Epithelial cell of esophagus (primary cell): Measurements from ENCODE around the gene MEIS3.
"Not testable (repeated sequence)": the region's sequence is repeated elsewhere in the genome, so short reads cannot be mapped to it uniquely, and the experiment has no call there.

Source experiments
- DNase-seq: peaks from one replicate; pipeline ENCODE4 v3.0.0; 2010; ENCODE audit warnings: low read depth
- H3K4me3 ChIP-seq: 2 replicates; pipeline ENCODE4 v1.5.1; 2011; ENCODE audit warnings: mild to moderate bottlenecking, low read length, control low read depth
- TF ChIP-seq, protein P1 (sequence below): IDR thresholded peaks from 2 replicates; pipeline ENCODE4 v1.5.1; 2011; ENCODE audit warnings: low read depth, mild to moderate bottlenecking, low read length, control low read depth, inconsistent platforms; ENCODE audit not compliant: insufficient read depth; ENCODE audit errors: missing control alignments

MEIS3 gene

GRCh38 chr19:47375694-47376588 is 43.4 kb downstream of the MEIS3 start:
- TF ChIP-seq, protein P1, sequence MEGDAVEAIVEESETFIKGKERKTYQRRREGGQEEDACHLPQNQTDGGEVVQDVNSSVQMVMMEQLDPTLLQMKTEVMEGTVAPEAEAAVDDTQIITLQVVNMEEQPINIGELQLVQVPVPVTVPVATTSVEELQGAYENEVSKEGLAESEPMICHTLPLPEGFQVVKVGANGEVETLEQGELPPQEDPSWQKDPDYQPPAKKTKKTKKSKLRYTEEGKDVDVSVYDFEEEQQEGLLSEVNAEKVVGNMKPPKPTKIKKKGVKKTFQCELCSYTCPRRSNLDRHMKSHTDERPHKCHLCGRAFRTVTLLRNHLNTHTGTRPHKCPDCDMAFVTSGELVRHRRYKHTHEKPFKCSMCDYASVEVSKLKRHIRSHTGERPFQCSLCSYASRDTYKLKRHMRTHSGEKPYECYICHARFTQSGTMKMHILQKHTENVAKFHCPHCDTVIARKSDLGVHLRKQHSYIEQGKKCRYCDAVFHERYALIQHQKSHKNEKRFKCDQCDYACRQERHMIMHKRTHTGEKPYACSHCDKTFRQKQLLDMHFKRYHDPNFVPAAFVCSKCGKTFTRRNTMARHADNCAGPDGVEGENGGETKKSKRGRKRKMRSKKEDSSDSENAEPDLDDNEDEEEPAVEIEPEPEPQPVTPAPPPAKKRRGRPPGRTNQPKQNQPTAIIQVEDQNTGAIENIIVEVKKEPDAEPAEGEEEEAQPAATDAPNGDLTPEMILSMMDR, result no peak
- no peak overlapping the region for H3K4me3 ChIP-seq
- DNase-seq, result no peak

DNA sequence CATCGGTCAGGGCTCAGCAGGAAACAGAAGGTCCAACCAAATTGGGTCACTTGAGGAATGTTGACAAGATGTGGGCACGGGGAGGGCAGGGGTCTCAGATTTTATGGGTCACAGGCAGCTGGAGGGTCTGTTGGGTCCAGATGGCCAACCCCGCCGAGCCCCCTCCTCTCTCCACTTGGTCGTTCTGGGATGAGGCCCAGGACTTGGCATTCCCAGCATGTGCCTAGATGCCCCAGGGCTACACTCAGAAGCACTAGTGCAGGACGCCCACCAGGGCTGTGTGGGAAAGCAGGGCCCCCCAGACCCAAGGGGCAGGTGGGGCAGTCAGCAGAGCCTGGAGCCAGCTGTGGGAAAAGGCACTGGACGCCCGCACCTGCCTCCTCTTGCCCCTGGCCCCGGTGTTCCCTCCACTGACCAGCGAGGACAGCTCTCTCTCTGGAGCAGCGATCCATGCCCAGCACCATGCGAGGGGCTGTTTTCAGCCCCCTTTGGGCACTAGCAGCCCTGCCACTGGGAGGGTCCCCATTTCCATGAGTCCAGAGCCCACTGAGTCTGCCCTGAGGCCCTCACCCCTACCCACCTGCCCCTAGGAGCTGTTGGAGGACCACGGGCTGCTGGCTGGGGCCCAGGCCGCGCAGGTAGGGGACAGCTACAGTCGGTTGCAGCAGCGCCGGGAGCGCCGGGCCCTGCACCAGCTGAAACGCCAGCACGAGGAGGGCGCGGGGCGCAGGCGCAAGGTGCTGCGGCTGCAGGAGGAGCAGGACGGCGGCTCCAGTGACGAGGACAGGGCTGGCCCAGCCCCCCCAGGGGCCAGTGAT is 44.2 kb downstream of the MEIS3 start:
- H3K4me3 ChIP-seq, result no peak overlapping the region
- TF ChIP-seq, protein P1, result no peak
- DNase-seq, result no peak

- no peak for DNase-seq
- TF ChIP-seq, protein P1, result no peak
- no peak overlapping the region for H3K4me3 ChIP-seq
Observed at GRCh38 chr19:47373246-47374240, 45.8 kb downstream of the MEIS3 start.

DNA sequence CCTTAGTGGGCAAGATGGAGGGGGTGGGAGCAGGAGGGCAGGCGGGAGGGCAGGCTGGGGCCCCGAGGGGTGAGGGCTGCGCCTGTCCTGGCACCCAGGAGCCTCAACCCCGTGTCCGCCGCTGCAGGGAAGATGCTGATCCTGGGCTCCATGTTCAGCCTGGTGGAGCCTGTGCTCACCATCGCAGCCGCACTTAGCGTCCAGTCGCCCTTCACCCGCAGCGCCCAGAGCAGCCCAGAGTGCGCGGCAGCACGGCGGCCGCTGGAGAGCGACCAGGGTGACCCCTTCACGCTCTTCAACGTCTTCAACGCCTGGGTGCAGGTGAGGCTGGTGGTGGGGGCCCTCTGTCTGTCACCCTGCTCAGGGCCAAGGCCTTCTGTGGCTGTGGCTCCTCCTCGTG is 46.7 kb downstream of the MEIS3 start:
- TF ChIP-seq, protein P1, result no peak
- H3K4me3 ChIP-seq, result no peak overlapping the region
- no peak for DNase-seq

DNA sequence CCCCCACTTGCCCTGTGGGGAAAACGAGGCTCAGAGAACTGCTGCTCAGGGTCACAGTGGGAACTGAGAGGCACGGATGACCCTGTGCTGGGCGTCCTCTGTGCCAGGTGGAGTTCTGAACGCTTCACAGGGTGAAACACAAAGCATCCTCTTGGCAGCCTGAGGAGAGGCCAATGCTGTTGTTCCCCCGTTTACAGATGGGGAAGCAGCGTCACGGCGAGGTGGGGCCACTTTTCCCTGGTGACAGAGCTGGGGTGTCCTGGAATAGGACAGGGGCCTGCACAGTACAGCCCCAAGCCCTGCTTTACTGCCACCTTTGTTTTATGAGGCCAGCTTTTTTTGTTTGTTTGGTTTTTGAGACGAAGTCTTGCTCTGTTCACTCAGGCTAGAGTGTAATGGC is 48.1 kb downstream of the MEIS3 start:
- no peak for DNase-seq
- TF ChIP-seq, protein P1, result no peak
- H3K4me3 ChIP-seq, result no peak overlapping the region

- no peak overlapping the region for H3K4me3 ChIP-seq
- TF ChIP-seq, protein P1, result no peak
- DNase-seq, result peak; percentile 48
Observed at GRCh38 chr19:47370045-47370611, 49.2 kb downstream of the MEIS3 start.

GRCh38 chr19:47365455-47365854 is 53.9 kb downstream of the MEIS3 start:
- not testable (repeated sequence) for DNase-seq, H3K4me3 ChIP-seq
